Bronchial epithelial cell (primary cell): ENCODE measurements around the gene PTPN1. TPM values are rescaled to one million over a fixed set of nuclear protein-coding genes. Genes with fewer than 3 reads are reported as not detected.
A peak's percentile ranks its signal among the peaks of the same experiment; 100 is the strongest.
"Not testable (repeated sequence)": the region's sequence is repeated elsewhere in the genome, so short reads cannot be mapped to it uniquely, and the experiment has no call there.

Source experiments
- DNase-seq: peaks from one replicate; pipeline ENCODE4 v3.0.0-alpha.2; 2010; ENCODE audit warnings: low read depth
- FAIRE-seq: peaks from 2 replicates; lab custom pipeline; 2011; peaks lifted over from hg19 to GRCh38; lab: Jason Lieb, UNC
- H3K27me3 ChIP-seq: 2 replicates; pipeline ENCODE4 v1.5.1; 2011; ENCODE audit warnings: low read length; ENCODE audit not compliant: control insufficient read depth, insufficient read depth
- H3K36me3 ChIP-seq: 2 replicates; pipeline ENCODE4 v1.5.1; 2011; ENCODE audit warnings: low read length; ENCODE audit not compliant: control insufficient read depth, insufficient read depth
- H3K4me3 ChIP-seq: 2 replicates; pipeline ENCODE4 v1.5.1; 2011; ENCODE audit warnings: mild to moderate bottlenecking, low read depth, low read length, control low read depth
- CTCF ChIP-seq: IDR thresholded peaks from 2 replicates; pipeline ENCODE4 v1.5.1; 2011; ENCODE audit warnings: mild to moderate bottlenecking, moderate library complexity, low read length, control low read depth, inconsistent platforms; ENCODE audit not compliant: insufficient read depth, severe bottlenecking
- total RNA-seq: library from RNA; depleted of rRNA; stranded (reverse); fragments of >200 nt; gene quantifications from 2 replicates; pipeline ENCODE4 v1.2.1, GENCODE V29; 2014

Gene PTPN1
- total RNA-seq, 1 donor from 2014 or later: 18.4 TPM

GRCh38 chr20:50471231-50471630, 39.0 kb upstream of the PTPN1 start:
- no peaks in the 10 kb centered on the region for H3K36me3 ChIP-seq
- FAIRE-seq: no peak

DNA sequence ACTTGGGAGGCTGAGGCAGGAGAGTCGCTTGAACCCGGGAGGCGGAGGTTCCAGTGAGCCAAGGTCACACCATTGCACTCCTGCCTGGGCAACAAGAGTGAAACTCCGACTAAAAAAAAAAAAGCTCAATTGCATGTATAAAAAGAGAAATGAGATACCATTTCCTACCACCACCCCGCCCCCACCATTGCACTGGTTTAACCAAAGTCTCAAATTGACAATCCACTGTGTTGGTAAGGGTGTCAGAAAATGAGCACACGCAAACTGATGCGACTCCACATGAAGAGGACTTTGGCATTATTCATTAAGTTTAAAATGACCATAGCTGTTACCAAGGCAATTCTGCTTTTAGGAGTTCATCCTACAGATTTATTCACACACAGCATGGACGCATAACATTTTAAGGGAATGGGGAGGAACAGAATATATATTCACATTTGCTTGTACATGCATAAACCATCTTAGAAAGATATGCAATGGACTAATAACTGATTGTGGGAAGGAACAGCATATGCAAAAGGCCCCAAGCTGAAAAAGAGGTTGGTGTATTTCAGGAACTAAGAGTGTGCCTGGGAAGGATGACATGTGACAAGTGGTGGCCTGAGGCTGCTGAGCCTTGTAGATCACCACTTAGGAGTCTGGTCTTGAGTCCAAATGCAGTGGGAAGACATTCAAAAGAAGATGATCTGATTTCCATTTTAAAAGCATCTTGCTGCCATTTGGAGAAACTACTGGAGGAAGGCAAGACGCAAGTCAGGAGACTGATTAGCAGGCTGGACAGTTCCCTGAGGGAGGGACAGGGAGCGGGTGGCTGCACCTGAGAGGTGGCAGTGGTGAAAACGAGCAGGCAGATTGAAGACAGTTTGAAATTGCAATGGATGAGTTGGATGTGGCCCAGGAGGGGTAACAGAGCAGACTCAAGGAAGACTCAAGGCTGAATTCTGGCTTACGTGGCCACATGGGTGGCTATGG, 37.2 kb upstream of the PTPN1 start:
- TF ChIP-seq CTCF: no peak
- H3K27me3 ChIP-seq: no peaks in the 10 kb centered on the region
- DNase-seq (no peak), FAIRE-seq (no peak)
- H3K4me3 ChIP-seq: no peak overlapping the region
- H3K36me3 ChIP-seq: no peaks in the 10 kb centered on the region

More at GRCh38 chr20:50471231-50471630, 39.0 kb upstream of the PTPN1 start:
- no peak for TF ChIP-seq CTCF
- H3K4me3 ChIP-seq: no peak overlapping the region
- no peaks in the 10 kb centered on the region for H3K27me3 ChIP-seq
- peak; percentile 70 for DNase-seq

DNA sequence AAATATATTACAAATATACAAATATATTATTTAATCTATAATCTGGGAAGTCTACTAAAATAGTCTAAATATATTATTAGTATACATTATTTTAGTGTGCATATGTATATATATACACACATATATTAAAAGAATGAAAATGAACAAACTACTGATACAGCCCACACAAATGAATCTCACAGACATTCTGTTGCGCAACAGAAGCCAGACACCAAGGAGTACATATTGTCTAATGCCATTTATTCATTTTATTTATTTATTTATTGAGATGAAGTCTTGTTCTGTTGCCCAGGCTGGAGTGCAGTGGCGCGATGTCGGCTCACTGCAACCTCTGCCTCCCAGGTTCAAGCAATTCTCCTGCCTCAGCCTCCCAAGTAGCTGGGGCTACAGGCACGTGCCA, 35.8 kb upstream of the PTPN1 start:
- FAIRE-seq, H3K27me3 ChIP-seq, H3K4me3 ChIP-seq, H3K36me3 ChIP-seq: not testable (repeated sequence)
- DNase-seq: peak; percentile 29

- TF ChIP-seq CTCF: no peak
These were observed 34.4 kb upstream of the PTPN1 start for GRCh38 chr20:50475681-50476292.

DNA sequence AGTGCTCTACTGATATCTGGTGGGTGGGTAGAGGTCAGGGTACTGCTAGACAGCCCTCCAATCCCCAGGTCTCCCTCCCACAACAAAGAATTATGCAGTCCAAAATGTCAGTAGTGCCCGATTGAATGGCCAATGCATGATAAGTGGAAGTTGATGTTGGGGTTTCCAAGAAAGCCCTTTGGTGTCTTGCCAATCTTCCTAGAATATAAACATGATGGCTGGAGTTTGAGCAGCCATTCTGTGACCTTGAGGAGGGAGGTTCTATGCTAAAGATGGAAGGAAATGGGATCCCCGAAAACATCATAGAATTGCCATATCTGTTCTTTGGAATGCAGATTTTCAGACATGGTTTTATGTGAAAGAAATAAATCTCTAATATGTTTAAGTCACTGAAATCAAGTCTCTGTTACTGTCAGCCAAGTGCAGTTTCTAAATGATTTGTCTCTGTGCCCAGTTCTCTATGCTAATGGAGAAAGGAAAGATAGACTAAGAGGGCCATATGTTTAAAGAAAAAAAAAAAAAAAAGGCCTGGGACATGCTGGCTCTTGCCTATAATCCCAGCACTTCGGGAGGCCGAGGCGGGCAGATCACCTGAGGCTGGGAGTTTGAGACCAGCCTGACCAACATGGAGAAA, 32.8 kb upstream of the PTPN1 start:
- no peak for DNase-seq
- TF ChIP-seq CTCF: no peak
- Histone ChIP-seq H3K36me3 (no peaks in the 10 kb centered on the region), H3K4me3 (no peak overlapping the region), H3K27me3 (no peaks in the 10 kb centered on the region)
- FAIRE-seq: no peak

More at GRCh38 chr20:50475681-50476292, 34.4 kb upstream of the PTPN1 start:
- DNase-seq: peak; percentile 59
- no peak for FAIRE-seq
- no peaks in the 10 kb centered on the region for H3K27me3 ChIP-seq
- H3K36me3 ChIP-seq: no peaks in the 10 kb centered on the region
- no peak overlapping the region for H3K4me3 ChIP-seq
